ENCODE results near the gene LY9.

GRCh38 chr1:160814856-160815255, 18.9 kb downstream of the LY9 start:
- TF ChIP-seq, protein P1, sequence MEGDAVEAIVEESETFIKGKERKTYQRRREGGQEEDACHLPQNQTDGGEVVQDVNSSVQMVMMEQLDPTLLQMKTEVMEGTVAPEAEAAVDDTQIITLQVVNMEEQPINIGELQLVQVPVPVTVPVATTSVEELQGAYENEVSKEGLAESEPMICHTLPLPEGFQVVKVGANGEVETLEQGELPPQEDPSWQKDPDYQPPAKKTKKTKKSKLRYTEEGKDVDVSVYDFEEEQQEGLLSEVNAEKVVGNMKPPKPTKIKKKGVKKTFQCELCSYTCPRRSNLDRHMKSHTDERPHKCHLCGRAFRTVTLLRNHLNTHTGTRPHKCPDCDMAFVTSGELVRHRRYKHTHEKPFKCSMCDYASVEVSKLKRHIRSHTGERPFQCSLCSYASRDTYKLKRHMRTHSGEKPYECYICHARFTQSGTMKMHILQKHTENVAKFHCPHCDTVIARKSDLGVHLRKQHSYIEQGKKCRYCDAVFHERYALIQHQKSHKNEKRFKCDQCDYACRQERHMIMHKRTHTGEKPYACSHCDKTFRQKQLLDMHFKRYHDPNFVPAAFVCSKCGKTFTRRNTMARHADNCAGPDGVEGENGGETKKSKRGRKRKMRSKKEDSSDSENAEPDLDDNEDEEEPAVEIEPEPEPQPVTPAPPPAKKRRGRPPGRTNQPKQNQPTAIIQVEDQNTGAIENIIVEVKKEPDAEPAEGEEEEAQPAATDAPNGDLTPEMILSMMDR (IDR thresholded peaks at IDR 0.05), result no peak
- TF ChIP-seq, protein P2, sequence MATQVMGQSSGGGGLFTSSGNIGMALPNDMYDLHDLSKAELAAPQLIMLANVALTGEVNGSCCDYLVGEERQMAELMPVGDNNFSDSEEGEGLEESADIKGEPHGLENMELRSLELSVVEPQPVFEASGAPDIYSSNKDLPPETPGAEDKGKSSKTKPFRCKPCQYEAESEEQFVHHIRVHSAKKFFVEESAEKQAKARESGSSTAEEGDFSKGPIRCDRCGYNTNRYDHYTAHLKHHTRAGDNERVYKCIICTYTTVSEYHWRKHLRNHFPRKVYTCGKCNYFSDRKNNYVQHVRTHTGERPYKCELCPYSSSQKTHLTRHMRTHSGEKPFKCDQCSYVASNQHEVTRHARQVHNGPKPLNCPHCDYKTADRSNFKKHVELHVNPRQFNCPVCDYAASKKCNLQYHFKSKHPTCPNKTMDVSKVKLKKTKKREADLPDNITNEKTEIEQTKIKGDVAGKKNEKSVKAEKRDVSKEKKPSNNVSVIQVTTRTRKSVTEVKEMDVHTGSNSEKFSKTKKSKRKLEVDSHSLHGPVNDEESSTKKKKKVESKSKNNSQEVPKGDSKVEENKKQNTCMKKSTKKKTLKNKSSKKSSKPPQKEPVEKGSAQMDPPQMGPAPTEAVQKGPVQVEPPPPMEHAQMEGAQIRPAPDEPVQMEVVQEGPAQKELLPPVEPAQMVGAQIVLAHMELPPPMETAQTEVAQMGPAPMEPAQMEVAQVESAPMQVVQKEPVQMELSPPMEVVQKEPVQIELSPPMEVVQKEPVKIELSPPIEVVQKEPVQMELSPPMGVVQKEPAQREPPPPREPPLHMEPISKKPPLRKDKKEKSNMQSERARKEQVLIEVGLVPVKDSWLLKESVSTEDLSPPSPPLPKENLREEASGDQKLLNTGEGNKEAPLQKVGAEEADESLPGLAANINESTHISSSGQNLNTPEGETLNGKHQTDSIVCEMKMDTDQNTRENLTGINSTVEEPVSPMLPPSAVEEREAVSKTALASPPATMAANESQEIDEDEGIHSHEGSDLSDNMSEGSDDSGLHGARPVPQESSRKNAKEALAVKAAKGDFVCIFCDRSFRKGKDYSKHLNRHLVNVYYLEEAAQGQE (IDR thresholded peaks at IDR 0.05), result no peak
- TF ChIP-seq ZC3H11A (IDR thresholded peaks at IDR 0.05), result no peak
- no peak for TF ChIP-seq MAX (IDR thresholded peaks at IDR 0.05)
- no peak for TF ChIP-seq POLR2A (IDR thresholded peaks at IDR 0.05; ENCODE audit: low read length)
- no peak for TF ChIP-seq JUNB (IDR thresholded peaks at IDR 0.05)
- TF ChIP-seq NPAS2 (CRISPR knock-in tag; IDR thresholded peaks at IDR 0.05; ENCODE audit: borderline replicate concordance), result no peak
- TF ChIP-seq HOXA7 (CRISPR knock-in tag; IDR thresholded peaks at IDR 0.05), result no peak
- no peak for TF ChIP-seq POLR2AphosphoS2 (conservative IDR thresholded peaks at IDR 0.05; ENCODE audit: low read length)
- TF ChIP-seq PHF8 (IDR thresholded peaks at IDR 0.05; ENCODE audit: borderline replicate concordance, low read depth), result no peak
- TF ChIP-seq CBX2 (IDR thresholded peaks at IDR 0.05; ENCODE audit: borderline replicate concordance, low read depth), result no peak
- no peak for TF ChIP-seq CBX8 (IDR thresholded peaks at IDR 0.05)
- TF ChIP-seq E2F6 (IDR thresholded peaks at IDR 0.05; ENCODE audit: borderline replicate concordance, low read depth), result no peak
- no peak for TF ChIP-seq HDAC2 (IDR thresholded peaks at IDR 0.05)
